ENCODE results near the gene DIP2A. TPM values are rescaled to one million over a fixed set of nuclear protein-coding genes. Genes with fewer than 3 reads are reported as not detected.

The DIP2A gene
- total RNA-seq, 1 donor from 2014 or later: 62.0 TPM

DNA sequence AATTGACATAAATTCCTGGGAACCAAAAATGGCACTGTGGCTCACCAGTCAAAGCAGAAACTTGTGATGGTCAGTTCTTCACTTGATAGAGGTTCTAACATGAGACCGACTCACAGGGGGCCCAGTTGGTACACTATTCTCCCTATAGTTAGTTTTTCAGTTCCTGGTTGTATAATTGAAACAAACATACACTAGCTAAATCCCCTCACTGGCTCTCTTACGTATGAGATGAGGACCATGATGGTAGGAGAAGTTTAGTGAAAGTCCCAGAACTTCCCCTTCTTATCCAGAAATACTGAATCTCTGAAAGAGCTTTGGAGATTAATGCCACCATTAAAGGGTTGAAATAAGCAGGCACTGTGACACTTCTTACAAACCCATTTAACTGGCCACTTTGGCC is 148.9 kb downstream of the DIP2A start:
- no peak for DNase-seq (ENCODE audit: extremely low read depth, low read depth, low spot score)

DNA sequence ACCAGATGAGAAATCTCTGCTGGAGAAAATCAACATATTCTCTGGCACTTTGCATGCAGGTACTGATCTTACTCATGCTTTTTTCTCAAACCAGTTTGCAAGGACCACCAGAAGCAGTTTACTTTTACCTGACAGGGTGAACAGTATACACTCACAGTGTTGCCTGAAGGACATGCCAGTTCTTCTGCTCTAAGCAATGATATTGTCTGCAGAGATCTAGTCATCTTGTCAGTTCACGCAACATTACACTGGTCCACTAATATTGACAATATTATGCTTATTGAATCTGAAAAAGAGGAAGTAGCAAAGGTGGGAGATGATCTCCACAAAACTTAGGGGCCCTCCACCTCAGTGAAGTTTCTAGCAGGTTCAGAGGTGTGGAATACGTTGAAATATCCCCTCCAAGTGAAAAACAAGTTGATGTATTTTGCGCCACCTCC is 150.0 kb downstream of the DIP2A start:
- DNase-seq (ENCODE audit: extremely low read depth, low read depth, low spot score): no peak

DNA sequence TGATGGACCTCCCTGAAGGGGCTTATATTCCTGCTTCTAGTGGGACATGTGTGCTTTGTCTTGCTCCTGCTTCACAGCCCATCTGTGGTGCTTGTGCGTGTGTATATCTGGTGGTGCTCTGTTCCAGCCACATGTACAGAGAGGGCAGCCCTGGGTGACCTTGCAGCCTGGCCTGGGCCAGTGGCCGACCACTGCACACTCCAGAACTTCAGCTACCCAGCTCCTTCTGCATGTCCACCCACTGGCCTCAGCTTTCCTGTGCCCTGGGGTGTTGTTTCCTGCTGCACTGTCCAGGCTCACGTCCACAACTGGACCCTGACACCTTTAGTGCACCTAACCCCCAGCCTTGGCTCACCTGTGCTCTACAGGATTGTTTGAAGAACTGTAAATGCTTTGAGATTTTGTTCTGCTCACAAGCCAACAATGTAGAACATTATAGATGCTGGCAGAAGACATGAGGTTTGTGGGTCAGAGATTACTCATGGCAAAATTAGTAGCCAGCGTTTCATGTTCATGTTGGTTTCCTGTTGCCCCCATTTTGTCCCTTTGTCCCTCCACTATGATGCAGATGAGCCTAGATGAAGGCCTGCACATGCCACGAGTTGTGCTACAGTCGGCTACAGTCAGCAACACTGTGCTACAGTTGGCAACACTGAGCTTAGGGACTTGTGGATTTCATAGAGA is 151.5 kb downstream of the DIP2A start:
- DNase-seq (ENCODE audit: extremely low read depth, low read depth, low spot score): no peak

DNA sequence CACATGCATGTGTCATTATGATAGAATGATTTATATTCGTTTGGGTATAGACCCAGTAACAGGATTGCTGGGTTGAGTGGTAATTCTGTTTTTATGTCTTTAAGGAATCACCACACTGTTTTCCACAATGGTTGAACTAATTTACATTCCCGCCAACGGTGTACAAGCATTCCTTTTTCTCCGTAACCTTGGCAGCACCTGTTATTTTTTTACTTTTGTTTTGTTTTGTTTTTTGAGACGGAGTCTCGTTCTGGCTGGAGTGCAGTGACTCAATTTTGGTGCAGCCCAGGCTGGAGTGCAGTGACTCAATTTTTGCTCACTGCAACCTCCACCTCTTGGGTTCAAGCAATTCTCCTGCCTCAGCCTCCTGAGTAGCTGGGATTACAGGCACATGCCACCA is 154.7 kb downstream of the DIP2A start:
- DNase-seq (ENCODE audit: extremely low read depth, low read depth, low spot score): no peak

DNA sequence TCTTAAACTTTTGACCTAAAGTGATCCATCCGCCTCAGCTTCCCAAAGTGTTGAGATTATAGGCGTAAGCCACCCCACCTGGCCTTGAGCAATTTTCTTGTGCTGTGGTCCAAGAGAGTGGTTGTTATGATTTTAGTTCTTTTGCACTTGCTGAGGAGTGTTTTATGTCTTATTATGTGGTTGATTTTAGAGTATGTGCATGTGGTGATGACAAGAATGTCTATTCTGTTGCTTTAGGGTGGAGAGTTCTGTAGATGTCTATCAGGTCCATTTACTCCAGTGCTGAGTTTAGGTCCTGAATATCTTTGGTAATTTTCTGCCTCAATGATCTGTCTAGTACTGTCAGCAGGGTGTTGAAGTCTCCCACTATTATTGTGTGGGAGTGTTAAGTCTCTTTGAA is 157.4 kb downstream of the DIP2A start:
- DNase-seq (ENCODE audit: extremely low read depth, low read depth, low spot score): no peak

DNA sequence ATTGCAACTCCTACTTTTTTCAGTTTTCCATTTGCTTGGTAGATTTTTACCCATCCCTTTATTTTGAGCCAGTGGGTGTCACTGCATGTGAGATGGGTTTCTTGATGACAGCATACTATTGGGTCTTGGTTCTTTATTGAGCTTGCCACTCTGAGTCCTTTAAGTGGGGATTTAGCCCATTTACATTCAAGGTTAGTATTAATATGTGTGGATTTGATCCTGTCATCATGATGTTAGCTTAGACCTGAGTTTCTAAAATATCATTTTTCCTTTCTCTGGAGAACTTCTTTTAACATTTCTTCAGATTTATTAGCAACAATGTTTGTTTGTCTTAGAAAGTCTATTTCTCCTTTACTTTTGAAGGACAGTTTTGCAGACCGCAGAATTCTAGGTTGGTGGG is 158.0 kb downstream of the DIP2A start:
- DNase-seq (ENCODE audit: extremely low read depth, low read depth, low spot score): no peak

DNA sequence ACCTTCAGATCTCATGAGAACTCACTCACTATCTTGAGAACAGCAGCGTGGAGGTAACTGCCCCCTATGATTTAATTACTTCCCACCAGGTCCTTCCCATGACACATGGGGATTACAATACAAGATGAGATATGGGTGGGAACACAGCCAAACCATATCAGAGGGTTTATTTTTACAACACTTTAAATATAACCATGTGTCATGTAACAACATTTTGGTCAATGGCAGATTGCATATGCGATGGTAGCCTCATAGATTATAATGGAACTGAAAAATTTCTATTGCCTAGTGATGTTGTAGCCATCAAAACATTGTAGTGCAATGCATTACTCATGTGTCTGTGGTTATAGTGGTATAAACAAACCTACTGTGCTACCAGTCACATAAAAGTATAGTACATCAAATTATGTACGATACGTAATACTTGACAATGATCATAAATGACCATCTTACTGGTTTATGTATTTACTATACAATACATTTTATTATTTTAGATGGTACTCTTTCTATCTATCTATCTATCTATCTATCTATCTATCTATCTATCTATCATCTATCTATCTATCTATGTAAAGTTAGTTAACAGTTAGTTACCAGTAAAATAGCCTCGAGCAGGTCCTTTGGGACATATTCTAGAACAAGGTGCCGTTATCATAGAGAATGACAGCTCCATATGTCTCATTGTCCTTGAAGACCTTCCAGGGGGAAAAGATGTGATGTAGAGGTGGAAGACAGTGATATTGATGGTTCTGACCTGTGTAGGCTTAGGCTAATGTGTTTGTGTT is 158.8 kb downstream of the DIP2A start:
- DNase-seq (ENCODE audit: extremely low read depth, low read depth, low spot score): no peak

DNA sequence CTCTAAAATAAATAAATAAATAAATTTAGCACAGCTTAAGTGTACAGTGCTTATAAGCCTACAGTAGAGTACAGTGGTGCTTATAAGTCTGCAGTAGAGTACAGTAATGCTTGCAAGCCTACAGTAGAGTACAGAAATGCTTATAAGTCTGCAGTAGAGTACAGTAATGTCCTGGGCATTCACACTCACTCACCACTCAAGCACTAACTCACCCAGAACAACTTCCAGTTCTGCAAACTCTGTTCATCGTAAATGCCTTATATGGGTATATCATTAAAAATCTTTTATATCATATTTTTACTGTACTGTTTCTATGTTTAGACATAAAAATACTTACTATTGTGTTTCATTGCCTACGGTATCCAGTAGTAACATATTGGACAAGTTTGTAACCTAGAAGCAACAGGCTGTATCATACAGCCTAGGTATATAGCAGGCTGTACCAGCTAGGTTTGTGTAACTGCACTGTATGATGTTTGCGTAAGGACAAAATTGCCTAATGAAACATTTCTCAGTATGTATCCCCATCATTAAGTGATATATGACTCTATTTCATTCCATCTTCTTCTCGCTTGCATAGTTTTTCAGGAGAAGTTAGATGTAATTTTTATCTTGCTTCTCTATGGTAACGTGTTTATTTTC is 160.2 kb downstream of the DIP2A start:
- DNase-seq (ENCODE audit: extremely low read depth, low read depth, low spot score): no peak

Other genes starting within 250 kb of the DIP2A start
- 91.5 and 136 TPM in 2 replicates for gene LSS, start 230.1 kb upstream of the DIP2A start, total RNA-seq
- gene MCM3AP, start 173.3 kb upstream of the DIP2A start, total RNA-seq: 43.2 and 78.1 TPM in 2 replicates
- gene YBEY, start 172.5 kb upstream of the DIP2A start, total RNA-seq: 12.4 and 16.9 TPM in 2 replicates
- gene C21orf58, start 135.0 kb upstream of the DIP2A start, total RNA-seq: 1.6 and 4.1 TPM in 2 replicates
- gene PCNT, start 134.7 kb upstream of the DIP2A start, total RNA-seq: 22.7 and 31.2 TPM in 2 replicates
- not detected in 2 replicates for gene S100B, start 146.2 kb downstream of the DIP2A start, total RNA-seq
- gene PRMT2, start 176.8 kb downstream of the DIP2A start, total RNA-seq: 112 and 133 TPM in 2 replicates

Data from glomerular endothelial cell (primary cell).